PC-3 (cell line): Measurements from ENCODE around the gene FAM186B.

ENCODE experiments used
- CTCF ChIP-seq: fragments of 300-600 bp; sonication (generic); conservative IDR thresholded peaks from 2 replicates; pipeline ENCODE4 v1.5.1; 2017; ENCODE audit warnings: antibody characterized with exemption, low read depth, mild to moderate bottlenecking, low read length
- EZH2phosphoT487 ChIP-seq: fragments of 300-600 bp; sonication (generic); IDR thresholded peaks from 2 replicates; pipeline ENCODE4 v1.6.1; 2018; ENCODE audit warnings: mild to moderate bottlenecking, antibody characterized with exemption, low read length, borderline replicate concordance

GRCh38 chr12:49564686-49565405, 40.6 kb downstream of the FAM186B start:
- no peak for TF ChIP-seq CTCF
- TF ChIP-seq EZH2phosphoT487 = no peak
